ENCODE measurements around the gene SF3B4. TPM values are rescaled to one million over a fixed set of nuclear protein-coding genes. Genes with fewer than 3 reads are reported as not detected.
"Not testable (repeated sequence)": the region's sequence is repeated elsewhere in the genome, so short reads cannot be mapped to it uniquely, and the experiment has no call there.

Gene SF3B4
- polyA plus RNA-seq, 1 experiment, result 47.6 TPM

- CTCF ChIA-PET, result interaction anchor here (2.1 kb wide), 1 partner anchor 247 kb away, joined by 11 read pairs; no protein-coding TSS in a partner anchor
Observed at GRCh38 chr1:149940427-149940826, 12.8 kb upstream of the SF3B4 start.

GRCh38 chr1:149938668-149939003 is 11.0 kb upstream of the SF3B4 start:
- H3K4me3 ChIP-seq (ENCODE audit: low read depth, low read length); H3K27ac ChIP-seq (ENCODE audit: low read depth, low read length); H3K9me3 ChIP-seq (ENCODE audit: control insufficient read depth, insufficient read depth, low read length); DNase-seq (ENCODE audit: low read depth, low spot score); H3K27me3 ChIP-seq (ENCODE audit: control insufficient read depth, insufficient read depth, low read length): not testable (repeated sequence)
- ChIA-PET CTCF (interaction anchor here (0.6 to 2.5 kb wide), 3 partner anchors 22 to 249 kb away, joined by 4 to 11 read pairs (median 9); no protein-coding TSS in a partner anchor), POLR2A (interaction anchor here (0.5 to 1.4 kb wide), 4 partner anchors 11 to 51 kb away, joined by 4 to 20 read pairs (median 6); partner anchors contain the start of genes SF3B4 and SV2A)

More at GRCh38 chr1:149940427-149940826, 12.8 kb upstream of the SF3B4 start:
- no peak for DNase-seq (ENCODE audit: low read depth, low spot score)
- Histone ChIP-seq H3K9me3 (ENCODE audit: control insufficient read depth, insufficient read depth, low read length) (no peaks in the 10 kb centered on the region), H3K4me3 (ENCODE audit: low read depth, low read length) (no peak overlapping the region), H3K27me3 (ENCODE audit: control insufficient read depth, insufficient read depth, low read length) (no peaks in the 10 kb centered on the region), H3K27ac (ENCODE audit: low read depth, low read length) (no peak overlapping the region)
- POLR2A ChIA-PET, result no interaction called here
- TF ChIP-seq, protein P1, sequence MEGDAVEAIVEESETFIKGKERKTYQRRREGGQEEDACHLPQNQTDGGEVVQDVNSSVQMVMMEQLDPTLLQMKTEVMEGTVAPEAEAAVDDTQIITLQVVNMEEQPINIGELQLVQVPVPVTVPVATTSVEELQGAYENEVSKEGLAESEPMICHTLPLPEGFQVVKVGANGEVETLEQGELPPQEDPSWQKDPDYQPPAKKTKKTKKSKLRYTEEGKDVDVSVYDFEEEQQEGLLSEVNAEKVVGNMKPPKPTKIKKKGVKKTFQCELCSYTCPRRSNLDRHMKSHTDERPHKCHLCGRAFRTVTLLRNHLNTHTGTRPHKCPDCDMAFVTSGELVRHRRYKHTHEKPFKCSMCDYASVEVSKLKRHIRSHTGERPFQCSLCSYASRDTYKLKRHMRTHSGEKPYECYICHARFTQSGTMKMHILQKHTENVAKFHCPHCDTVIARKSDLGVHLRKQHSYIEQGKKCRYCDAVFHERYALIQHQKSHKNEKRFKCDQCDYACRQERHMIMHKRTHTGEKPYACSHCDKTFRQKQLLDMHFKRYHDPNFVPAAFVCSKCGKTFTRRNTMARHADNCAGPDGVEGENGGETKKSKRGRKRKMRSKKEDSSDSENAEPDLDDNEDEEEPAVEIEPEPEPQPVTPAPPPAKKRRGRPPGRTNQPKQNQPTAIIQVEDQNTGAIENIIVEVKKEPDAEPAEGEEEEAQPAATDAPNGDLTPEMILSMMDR (IDR thresholded peaks at IDR 0.05; ENCODE audit: low read depth, low read length), result no peak

GRCh38 chr1:149937759-149938158 is 10.2 kb upstream of the SF3B4 start:
- no peak overlapping the region for H3K27ac ChIP-seq (ENCODE audit: low read depth, low read length)

DNA sequence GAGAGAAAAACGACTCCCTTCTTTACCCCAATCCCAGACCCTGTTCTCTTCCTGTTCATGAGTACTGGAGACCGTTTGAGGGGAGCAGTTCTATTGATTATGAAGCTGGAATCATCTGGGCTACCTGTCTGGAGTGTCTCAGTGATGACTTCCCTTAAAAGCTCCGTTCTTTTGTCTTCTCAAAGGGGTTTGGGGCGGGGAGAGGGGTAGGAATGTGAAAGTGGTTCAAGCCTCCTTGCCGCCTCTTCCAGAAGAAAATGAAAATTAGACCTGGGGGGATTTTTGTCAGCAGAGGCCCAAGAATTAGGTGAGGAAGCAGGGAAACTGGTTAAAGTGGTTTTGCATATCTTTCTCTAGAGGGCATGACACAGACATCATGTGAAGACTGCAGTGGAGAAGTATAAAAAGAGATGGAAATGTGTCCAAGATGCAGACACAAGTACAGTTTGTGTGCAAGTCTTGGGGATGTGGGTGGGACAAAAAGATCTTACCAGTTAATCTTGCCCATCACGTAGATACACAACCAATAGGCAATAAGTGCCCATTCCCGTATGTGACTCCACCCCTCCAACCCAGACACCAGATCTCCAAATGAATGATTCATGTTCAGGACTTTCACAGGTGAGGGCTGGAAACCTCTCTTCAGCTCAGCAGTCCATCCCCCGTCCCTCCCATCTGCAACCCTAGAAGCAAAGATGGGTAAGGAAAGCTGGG is 9.5 kb upstream of the SF3B4 start:
- DNase-seq (ENCODE audit: low read depth, low spot score), result no peak
- Histone ChIP-seq H3K4me3 (ENCODE audit: low read depth, low read length) (peak overlapping the region; percentile 89), H3K9me3 (ENCODE audit: control insufficient read depth, insufficient read depth, low read length) (no peaks in the 10 kb centered on the region), H3K27me3 (ENCODE audit: control insufficient read depth, insufficient read depth, low read length) (no peaks in the 10 kb centered on the region), H3K27ac (ENCODE audit: low read depth, low read length) (peak overlapping the region; percentile 25)
- ChIA-PET POLR2A (interaction anchor here (3.0 kb wide), 1 partner anchor 50 kb away, joined by 14 read pairs; a partner anchor contains a TSS), CTCF (interaction anchor here (0.5 to 0.6 kb wide), 2 partner anchors 18 to 234 kb away, joined by 3 read pairs; no protein-coding TSS in a partner anchor)
- TF ChIP-seq, protein P1 (IDR thresholded peaks at IDR 0.05; ENCODE audit: low read depth, low read length), result peak; percentile 31

More at GRCh38 chr1:149937759-149938158, 10.2 kb upstream of the SF3B4 start:
- TF ChIP-seq, protein P1 (IDR thresholded peaks at IDR 0.05; ENCODE audit: low read depth, low read length), result no peak
- H3K9me3 ChIP-seq (ENCODE audit: control insufficient read depth, insufficient read depth, low read length), result no peaks in the 10 kb centered on the region
- CTCF ChIA-PET, result interaction anchor here (0.5 to 2.5 kb wide), 3 partner anchors 18 to 234 kb away, joined by 3 to 9 read pairs (median 3); no protein-coding TSS in a partner anchor
- POLR2A ChIA-PET, result interaction anchor here (0.6 to 3.0 kb wide), 3 partner anchors 11 to 334 kb away, joined by 3 to 14 read pairs (median 4); a partner anchor contains a TSS
- H3K27me3 ChIP-seq (ENCODE audit: control insufficient read depth, insufficient read depth, low read length), result no peaks in the 10 kb centered on the region
- H3K4me3 ChIP-seq (ENCODE audit: low read depth, low read length), result no peak overlapping the region
- no peak for DNase-seq (ENCODE audit: low read depth, low spot score)

GRCh38 chr1:149936170-149936991 is 8.8 kb upstream of the SF3B4 start, which contains the start of gene MTMR11:
MTMR11 (minus strand) TSS chr1:149936879; CDS start chr1:149936647, 232 bp downstream.
- TF ChIP-seq, protein P1 (IDR thresholded peaks at IDR 0.05; ENCODE audit: low read depth, low read length), result no peak
- H3K4me3 ChIP-seq (ENCODE audit: low read depth, low read length), result peak within 1 kb of the TSS; percentile 89
- H3K27ac ChIP-seq (ENCODE audit: low read depth, low read length), result peak within 1 kb of the TSS; percentile 25
- H3K9me3 ChIP-seq (ENCODE audit: control insufficient read depth, insufficient read depth, low read length), result no peaks in the 10 kb centered on the region
- DNase-seq (ENCODE audit: low read depth, low spot score), result no peak
- CTCF ChIA-PET, result no interaction called here
- POLR2A ChIA-PET, result interaction anchor here (0.7 to 3.0 kb wide), 2 partner anchors 49 to 251 kb away, joined by 4 to 14 read pairs; a partner anchor contains a TSS
- H3K27me3 ChIP-seq (ENCODE audit: control insufficient read depth, insufficient read depth, low read length), result no peaks in the 10 kb centered on the region

All from AG04450 (cell line).